Adipocyte (in vitro differentiated cells): ENCODE results near the gene KCNQ2.

Experiments used
- DNase-seq: peaks from one replicate; pipeline ENCODE4 v3.0.0-alpha.2; 2015; ENCODE audit warnings: low read depth
- H3K27me3 ChIP-seq: replicated peaks from 2 replicates; pipeline ENCODE4 v1.7.0; 2013; ENCODE audit warnings: mild to moderate bottlenecking, low read length, moderate library complexity; ENCODE audit not compliant: control insufficient read depth, insufficient read depth
- H3K36me3 ChIP-seq: 2 replicates; pipeline ENCODE4 v1.7.0; 2013; ENCODE audit warnings: low read length, mild to moderate bottlenecking, moderate library complexity; ENCODE audit not compliant: control insufficient read depth, insufficient read depth, severe bottlenecking
- H3K4me1 ChIP-seq: 2 replicates; pipeline ENCODE4 v1.7.0; 2013; ENCODE audit warnings: mild to moderate bottlenecking, low read length, moderate library complexity; ENCODE audit not compliant: control insufficient read depth, insufficient read depth
- H3K4me3 ChIP-seq: 2 replicates; pipeline ENCODE4 v1.7.0; 2013; ENCODE audit warnings: mild to moderate bottlenecking, low read length, moderate library complexity
- H3K9ac ChIP-seq: 2 replicates; pipeline ENCODE4 v1.7.0; 2013; ENCODE audit warnings: mild to moderate bottlenecking, low read length, moderate library complexity
- H3K9me3 ChIP-seq: 2 replicates; pipeline ENCODE4 v1.7.0; 2013; ENCODE audit warnings: mild to moderate bottlenecking, low read length, moderate library complexity; ENCODE audit not compliant: control insufficient read depth

KCNQ2 gene

GRCh38 chr20:63433756-63434531, 38.5 kb downstream of the KCNQ2 start:
- Histone ChIP-seq H3K9me3 (no peaks in the 10 kb centered on the region), H3K36me3 (no peaks in the 10 kb centered on the region), H3K27me3 (peaks cover 20% of the 10 kb centered on the region), H3K4me3 (no peak overlapping the region), H3K9ac (no peak overlapping the region), H3K4me1 (peaks cover 3% of the 10 kb centered on the region)
- DNase-seq: no peak

DNA sequence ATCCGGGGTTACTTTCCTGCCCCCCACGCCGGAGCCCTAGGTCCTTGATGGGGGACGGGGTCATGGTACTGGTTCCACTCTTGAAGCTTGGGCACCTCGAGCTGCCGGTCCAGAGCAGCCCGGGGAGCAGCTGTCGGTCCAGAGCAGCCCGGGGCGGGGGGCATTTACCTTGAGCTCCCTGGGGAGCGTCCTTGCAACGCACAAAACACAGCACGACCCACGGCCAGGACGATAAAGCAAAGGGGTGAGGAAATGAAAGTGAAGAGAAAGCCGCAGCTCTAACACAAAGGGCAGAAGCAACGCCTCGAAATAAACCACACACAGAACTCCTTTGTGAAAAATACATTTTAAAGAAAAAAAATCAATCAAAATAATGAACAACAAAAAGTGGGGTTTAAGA, 39.1 kb downstream of the KCNQ2 start:
- DNase-seq: no peak
- no peak overlapping the region for H3K4me3 ChIP-seq
- H3K27me3 ChIP-seq: peaks cover 20% of the 10 kb centered on the region
- peaks cover 3% of the 10 kb centered on the region for H3K4me1 ChIP-seq
- H3K36me3 ChIP-seq: no peaks in the 10 kb centered on the region
- no peaks in the 10 kb centered on the region for H3K9me3 ChIP-seq
- no peak overlapping the region for H3K9ac ChIP-seq

GRCh38 chr20:63432577-63433325, 39.7 kb downstream of the KCNQ2 start:
- H3K36me3 ChIP-seq: no peaks in the 10 kb centered on the region
- peaks cover 20% of the 10 kb centered on the region for H3K27me3 ChIP-seq
- H3K9ac ChIP-seq: no peak overlapping the region
- DNase-seq: no peak
- H3K4me1 ChIP-seq: peaks cover 3% of the 10 kb centered on the region
- H3K9me3 ChIP-seq: no peaks in the 10 kb centered on the region
- no peak overlapping the region for H3K4me3 ChIP-seq

GRCh38 chr20:63431944-63432343, 40.5 kb downstream of the KCNQ2 start:
- no peaks in the 10 kb centered on the region for H3K36me3 ChIP-seq

DNA sequence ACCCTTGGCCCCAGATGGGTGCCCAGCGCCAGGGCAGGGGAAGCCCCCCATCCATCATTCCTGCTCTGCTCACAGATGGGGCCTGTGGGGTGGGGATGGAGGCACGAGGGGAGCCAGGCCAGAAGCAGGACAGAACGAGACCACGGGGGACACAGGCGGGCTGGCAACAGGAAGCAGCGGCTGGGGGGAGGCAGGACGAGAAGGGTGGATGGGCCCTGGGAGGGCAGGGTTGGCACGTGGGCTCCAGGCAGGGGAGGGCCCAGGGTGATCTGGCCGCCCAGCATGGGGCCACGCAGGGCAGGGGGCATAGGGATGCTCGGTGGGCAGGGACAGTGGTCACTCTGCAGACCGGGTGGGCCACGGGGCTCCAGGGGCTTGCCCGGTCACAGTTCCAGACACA, 41.6 kb downstream of the KCNQ2 start:
- H3K9ac ChIP-seq: no peak overlapping the region
- H3K27me3 ChIP-seq: peaks cover 12% of the 10 kb centered on the region
- H3K4me1 ChIP-seq: peaks cover 3% of the 10 kb centered on the region
- H3K9me3 ChIP-seq: no peaks in the 10 kb centered on the region
- DNase-seq: no peak
- H3K4me3 ChIP-seq: no peak overlapping the region
- no peaks in the 10 kb centered on the region for H3K36me3 ChIP-seq

More at GRCh38 chr20:63431944-63432343, 40.5 kb downstream of the KCNQ2 start:
- Histone ChIP-seq H3K4me3 (no peak overlapping the region), H3K4me1 (peaks cover 3% of the 10 kb centered on the region), H3K9ac (no peak overlapping the region), H3K9me3 (no peaks in the 10 kb centered on the region), H3K27me3 (peaks cover 13% of the 10 kb centered on the region)
- DNase-seq: no peak

- Histone ChIP-seq H3K27me3 (peaks cover 13% of the 10 kb centered on the region), H3K9ac (no peak overlapping the region), H3K4me3 (no peak overlapping the region), H3K4me1 (peaks cover 3% of the 10 kb centered on the region), H3K36me3 (no peaks in the 10 kb centered on the region), H3K9me3 (peaks cover 1% of the 10 kb centered on the region)
- DNase-seq: no peak
These were observed 42.5 kb downstream of the KCNQ2 start for GRCh38 chr20:63429992-63430391.

DNA sequence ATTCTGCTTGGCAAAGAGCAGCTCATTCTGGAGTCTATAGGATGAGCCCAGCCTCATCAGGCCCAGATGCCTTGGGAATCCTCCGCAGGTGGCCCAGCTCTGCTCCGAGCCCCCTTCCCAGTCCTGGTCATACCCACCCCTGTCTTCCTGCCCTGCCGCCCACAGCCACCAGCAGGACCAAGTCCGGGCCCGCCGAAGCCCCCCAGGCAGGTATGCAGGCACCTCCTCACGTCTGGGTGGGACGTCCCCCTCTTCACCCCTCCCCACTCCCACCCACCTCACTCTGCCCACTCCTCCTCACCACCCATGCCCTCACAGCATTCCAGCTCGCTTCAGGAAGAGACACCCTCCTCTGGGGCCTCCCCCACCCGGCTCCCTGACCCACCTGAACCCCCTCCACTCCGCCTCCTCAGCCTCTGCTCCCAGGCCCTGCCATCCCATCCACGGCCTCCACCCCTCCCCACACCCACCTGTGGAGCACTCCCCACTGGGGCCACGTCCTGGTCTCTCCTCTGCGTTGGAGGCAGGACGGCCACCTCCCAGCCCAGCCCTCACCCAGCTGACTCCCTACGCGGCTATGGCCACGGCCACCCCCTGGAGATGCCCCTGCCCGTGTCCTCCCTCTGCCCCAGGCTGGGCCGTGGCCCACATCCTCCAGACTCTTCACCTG, 43.4 kb downstream of the KCNQ2 start:
- no peak for DNase-seq
- Histone ChIP-seq H3K9me3 (peaks cover 7% of the 10 kb centered on the region), H3K9ac (no peak overlapping the region), H3K36me3 (no peaks in the 10 kb centered on the region), H3K4me1 (no peaks in the 10 kb centered on the region), H3K27me3 (peaks cover 13% of the 10 kb centered on the region), H3K4me3 (no peak overlapping the region)

DNA sequence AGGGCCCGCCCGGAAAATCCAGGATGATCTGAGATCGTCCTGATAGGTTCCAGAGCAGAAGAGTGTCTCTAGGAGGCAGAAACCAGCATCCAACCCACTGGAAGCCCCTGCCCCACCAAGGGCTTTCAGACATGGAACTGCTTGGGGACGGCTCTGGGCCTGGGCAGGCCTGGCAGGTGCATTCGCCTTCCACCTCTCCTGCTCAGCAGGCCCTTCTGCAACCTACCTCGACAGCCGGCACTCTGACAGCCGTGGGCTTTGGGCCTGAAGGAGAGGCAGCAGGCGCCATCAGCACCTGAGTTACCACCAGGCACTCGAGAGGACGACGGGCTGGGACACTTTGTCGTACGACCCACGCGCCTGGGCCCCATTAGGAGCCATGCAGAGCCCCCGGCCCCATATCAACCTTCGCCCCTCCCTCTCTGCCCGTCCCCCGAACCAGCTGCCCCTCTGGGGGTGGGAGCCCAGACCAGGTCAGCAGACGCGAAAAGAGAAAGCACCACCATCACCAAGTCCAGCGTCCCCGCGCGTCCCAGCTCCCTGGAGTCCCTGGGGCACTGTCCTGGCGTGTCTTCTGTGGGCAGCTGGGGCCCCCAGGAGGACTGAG, 44.6 kb downstream of the KCNQ2 start:
- no peak for DNase-seq
- Histone ChIP-seq H3K27me3 (peaks cover 11% of the 10 kb centered on the region), H3K36me3 (no peaks in the 10 kb centered on the region)

GRCh38 chr20:63427206-63427605, 45.2 kb downstream of the KCNQ2 start:
- Histone ChIP-seq H3K36me3 (no peaks in the 10 kb centered on the region), H3K9ac (no peak overlapping the region), H3K4me3 (no peak overlapping the region), H3K4me1 (no peaks in the 10 kb centered on the region), H3K9me3 (peaks cover 7% of the 10 kb centered on the region), H3K27me3 (peaks cover 11% of the 10 kb centered on the region)
- no peak for DNase-seq

More for the DNA sequence above, 44.6 kb downstream of the KCNQ2 start:
- Histone ChIP-seq H3K4me3 (no peak overlapping the region), H3K9me3 (peaks cover 7% of the 10 kb centered on the region), H3K4me1 (no peaks in the 10 kb centered on the region), H3K9ac (no peak overlapping the region)

DNA sequence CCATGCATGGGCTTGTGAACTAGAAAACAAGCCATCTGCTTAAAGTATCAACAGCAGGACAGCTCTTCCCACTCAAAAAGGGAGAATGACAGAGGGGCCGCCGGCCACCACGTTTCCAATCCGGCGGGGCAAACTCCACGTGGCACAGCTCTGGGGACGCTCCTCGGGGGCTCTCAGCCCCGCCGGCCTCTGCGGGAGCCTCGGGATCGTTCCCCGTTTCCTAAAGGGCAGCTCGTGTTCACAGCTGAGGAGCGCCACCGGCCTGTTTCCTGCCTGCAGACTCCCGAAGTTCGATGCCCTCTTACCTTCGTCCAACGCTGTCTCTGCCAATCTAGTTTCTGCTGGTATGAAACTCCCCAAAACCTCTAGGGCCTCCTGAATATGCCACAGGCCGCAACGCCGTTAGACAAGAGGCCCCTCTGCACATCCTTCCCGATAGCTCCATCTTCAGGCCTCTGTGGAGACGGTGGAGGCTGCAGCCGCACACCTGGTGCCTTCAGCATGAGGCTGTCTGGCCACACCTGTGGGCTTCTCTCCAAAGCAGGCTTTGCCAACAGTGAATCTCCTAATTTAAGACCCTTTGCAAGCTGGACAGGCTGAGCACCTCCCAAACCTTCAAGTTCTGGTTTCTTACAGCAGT, 46.5 kb downstream of the KCNQ2 start:
- no peaks in the 10 kb centered on the region for H3K36me3 ChIP-seq
- no peaks in the 10 kb centered on the region for H3K4me1 ChIP-seq
- no peak overlapping the region for H3K9ac ChIP-seq

More for the DNA sequence above, 46.5 kb downstream of the KCNQ2 start:
- H3K27me3 ChIP-seq: peaks cover 18% of the 10 kb centered on the region
- H3K4me3 ChIP-seq: no peak overlapping the region
- DNase-seq: no peak
- peaks cover 7% of the 10 kb centered on the region for H3K9me3 ChIP-seq
